Keratinocyte (primary cell): ENCODE measurements around the gene MAP7. TPM values are rescaled to one million over a fixed set of nuclear protein-coding genes. Genes with fewer than 3 reads are reported as not detected.

ENCODE experiments used
- DNase-seq: peaks from one replicate; pipeline ENCODE4 v3.0.0-alpha.2; 2011; ENCODE audit warnings: low read depth, missing footprints, low spot score
- FAIRE-seq: peaks from 2 replicates; lab custom pipeline; 2011; peaks lifted over from hg19 to GRCh38; lab: Jason Lieb, UNC
- H2AFZ ChIP-seq: 2 replicates; pipeline ENCODE4 v1.6.0; 2012; ENCODE audit warnings: low read length, control low read depth, inconsistent platforms; ENCODE audit not compliant: control insufficient read depth
- H3K27ac ChIP-seq: 2 replicates; pipeline ENCODE4 v1.5.1; 2011; ENCODE audit warnings: low read length; ENCODE audit not compliant: control insufficient read depth, insufficient read depth
- H3K27me3 ChIP-seq: 3 replicates; pipeline ENCODE4 v1.6.0; 2011; ENCODE audit warnings: low read length; ENCODE audit not compliant: control insufficient read depth, insufficient read depth; ENCODE audit errors: extremely low read depth
- H3K36me3 ChIP-seq, 2 experiments: 2 replicates in 1 of 2; 3 replicates in 1 of 2; pipeline ENCODE4 v1.5.1; 2011; ENCODE audit warnings: low read length in 2 of 2, mild to moderate bottlenecking in 1 of 2; ENCODE audit not compliant: control insufficient read depth in 2 of 2, insufficient read depth in 2 of 2; ENCODE audit errors: extremely low read depth in 1 of 2
- H3K4me1 ChIP-seq: 3 replicates; pipeline ENCODE4 v1.5.1; 2011; ENCODE audit warnings: low read length; ENCODE audit not compliant: control insufficient read depth, insufficient read depth; ENCODE audit errors: extremely low read depth
- H3K4me2 ChIP-seq: 3 replicates; pipeline ENCODE4 v1.6.0; 2011; ENCODE audit warnings: low read depth, low read length; ENCODE audit not compliant: control insufficient read depth, insufficient read depth; ENCODE audit errors: extremely low read depth
- H3K4me3 ChIP-seq, 3 experiments: fragments of 200-600 bp in 1 of 3; sonication (generic) in 1 of 3; 2 replicates in 2 of 3; 3 replicates in 1 of 3; pipeline ENCODE4 v1.5.1; 2011 to 2016; ENCODE audit warnings: low read length in 3 of 3, mild to moderate bottlenecking in 3 of 3, control low read depth in 2 of 3, inconsistent platforms in 1 of 3, low read depth in 1 of 3, mixed read lengths in 1 of 3, mixed run types in 1 of 3, moderate library complexity in 1 of 3; ENCODE audit not compliant: control insufficient read depth in 2 of 3, insufficient read depth in 2 of 3; ENCODE audit errors: extremely low read depth in 1 of 3
- H3K79me2 ChIP-seq: 2 replicates; pipeline ENCODE4 v1.6.0; 2012; ENCODE audit warnings: low read length; ENCODE audit not compliant: control insufficient read depth, insufficient read depth
- H3K9ac ChIP-seq: 3 replicates; pipeline ENCODE4 v1.6.0; 2011; ENCODE audit warnings: low read length; ENCODE audit not compliant: control insufficient read depth, insufficient read depth; ENCODE audit errors: extremely low read depth
- H3K9me1 ChIP-seq: 3 replicates; pipeline ENCODE4 v1.6.0; 2011; ENCODE audit warnings: low read length; ENCODE audit not compliant: control insufficient read depth, insufficient read depth; ENCODE audit errors: extremely low read depth
- H3K9me3 ChIP-seq: 2 replicates; pipeline ENCODE4 v1.5.1; 2012; ENCODE audit warnings: low read depth, low read length; ENCODE audit not compliant: control insufficient read depth
- H4K20me1 ChIP-seq: 3 replicates; pipeline ENCODE4 v1.6.0; 2011; ENCODE audit warnings: low read length; ENCODE audit not compliant: control insufficient read depth, insufficient read depth; ENCODE audit errors: extremely low read depth
- CTCF ChIP-seq, 3 experiments: IDR thresholded peaks in 1 of 3; conservative IDR thresholded peaks in 1 of 3; optimal IDR thresholded peaks in 1 of 3; 2 replicates in 2 of 3; 3 replicates in 1 of 3; pipeline versions ENCODE3 to v1.5.1; 2011; ENCODE audit warnings: low read length in 3 of 3, mild to moderate bottlenecking in 3 of 3, moderate library complexity in 2 of 3, control low read depth in 1 of 3, inconsistent platforms in 1 of 3; ENCODE audit not compliant: insufficient read depth in 2 of 3; ENCODE audit errors: extremely low read depth in 1 of 3
- EZH2 ChIP-seq: IDR thresholded peaks from one replicate; pipeline ENCODE4 v1.6.1; 2012; ENCODE audit warnings: inconsistent platforms, mild to moderate bottlenecking, low read length, moderate library complexity
- dilution Hi-C: fragments of 300-500 bp; cut with MboI; formaldehyde crosslinking; loops from one replicate; pipeline ENCODE4 v1.7.0; 2020; ENCODE audit warnings: low sequenced_read_pairs; ENCODE audit not compliant: extremely low pct_ligation_motif_present
- polyA plus RNA-seq, 5 experiments: library from polyadenylated mRNA; depleted of rRNA in 3 of 5; stranded (reverse) in 3 of 5; stranded (forward) in 1 of 5; unstranded in 1 of 5; fragments of >200 nt; gene quantifications; 1 replicate in 1 of 5; 2 replicates in 3 of 5; 3 replicates in 1 of 5; pipeline versions ENCODE4 v1.2.1 to v1.2.3, GENCODE V29; 2011 to 2012; ENCODE audit warnings: missing spikeins in 2 of 5, low read depth in 1 of 5, low replicate concordance in 1 of 5

Gene MAP7
- polyA plus RNA-seq, 1 donor (not counting 4 experiments of a cell fraction or from before 2014, with no cell fraction given) = 11.8 TPM

GRCh38 chr6:136334853-136335252 lies 215.4 kb downstream of the MAP7 start:
- H3K79me2 ChIP-seq = no peaks in the 10 kb centered on the region
- H4K20me1 ChIP-seq = no peaks in the 10 kb centered on the region
- TF ChIP-seq EZH2 = no peak
- no peak for TF ChIP-seq CTCF (optimal IDR thresholded peaks at IDR 0.05 in 1 of 3, IDR thresholded peaks at IDR 0.05 in 1 of 3, conservative IDR thresholded peaks at IDR 0.05 in 1 of 3; ENCODE audit: extremely low read depth in 1 of 3, insufficient read depth in 2 of 3, low read length in 3 of 3)
- H2AFZ ChIP-seq = no peak overlapping the region
- FAIRE-seq = no peak
- no peaks in the 10 kb centered on the region for H3K9me1 ChIP-seq
- H3K27me3 ChIP-seq = peaks cover 9% of the 10 kb centered on the region
- H3K36me3 ChIP-seq = peaks cover 0 to 1% of the 10 kb centered on the region in 2 experiments
- H3K9ac ChIP-seq = no peak overlapping the region
- no peaks in the 10 kb centered on the region for H3K4me1 ChIP-seq
- no peak overlapping the region for H3K4me2 ChIP-seq
- DNase-seq = no peak
- no peak overlapping the region for H3K27ac ChIP-seq
- dilution Hi-C loops = no loop called here
- H3K4me3 ChIP-seq = no peak overlapping the region
- no peaks in the 10 kb centered on the region for H3K9me3 ChIP-seq

DNA sequence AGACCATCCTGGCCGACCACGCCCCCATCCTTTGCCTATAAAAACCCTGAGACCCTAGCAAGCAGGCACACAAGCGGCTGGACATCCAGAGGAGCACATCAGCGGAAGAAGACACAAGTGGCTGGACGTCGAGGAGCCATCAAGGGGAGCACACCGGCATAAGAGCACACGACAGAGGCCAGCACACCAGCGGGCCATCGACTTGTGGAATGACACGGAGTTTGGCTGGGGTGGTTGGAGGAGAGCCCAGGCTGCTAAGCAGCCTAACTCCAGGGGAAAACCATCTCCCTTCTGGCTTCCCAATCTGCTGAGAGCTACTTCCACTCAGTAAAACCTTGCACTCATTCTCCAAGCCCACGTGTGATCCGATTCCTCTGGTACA lies 215.8 kb downstream of the MAP7 start:
- TF ChIP-seq CTCF (optimal IDR thresholded peaks at IDR 0.05 in 1 of 3, IDR thresholded peaks at IDR 0.05 in 1 of 3, conservative IDR thresholded peaks at IDR 0.05 in 1 of 3; ENCODE audit: extremely low read depth in 1 of 3, insufficient read depth in 2 of 3, low read length in 3 of 3) (no peak), EZH2 (no peak)
- dilution Hi-C loops = no loop called here
- Histone ChIP-seq H3K9ac (no peak overlapping the region), H3K4me2 (no peak overlapping the region), H3K4me1 (no peaks in the 10 kb centered on the region), H4K20me1 (no peaks in the 10 kb centered on the region), H3K27ac (no peak overlapping the region), H3K9me3 (no peaks in the 10 kb centered on the region), H3K79me2 (no peaks in the 10 kb centered on the region), H3K27me3 (peaks cover 9% of the 10 kb centered on the region), H3K4me3 (no peak overlapping the region), H2AFZ (no peak overlapping the region), H3K36me3 (peaks cover 0 to 1% of the 10 kb centered on the region in 2 experiments), H3K9me1 (no peaks in the 10 kb centered on the region)
- no peak for DNase-seq
- FAIRE-seq = no peak
